ENCODE measurements around the gene RAX. TPM values are rescaled to one million over a fixed set of nuclear protein-coding genes. Genes with fewer than 3 reads are reported as not detected.

The RAX gene
- total and polyA plus RNA-seq, 2 of the 8 experiments (the other 6 are each of a cell fraction or from before 2014, with no cell fraction given) = 0.12 to 0.52 TPM

DNA sequence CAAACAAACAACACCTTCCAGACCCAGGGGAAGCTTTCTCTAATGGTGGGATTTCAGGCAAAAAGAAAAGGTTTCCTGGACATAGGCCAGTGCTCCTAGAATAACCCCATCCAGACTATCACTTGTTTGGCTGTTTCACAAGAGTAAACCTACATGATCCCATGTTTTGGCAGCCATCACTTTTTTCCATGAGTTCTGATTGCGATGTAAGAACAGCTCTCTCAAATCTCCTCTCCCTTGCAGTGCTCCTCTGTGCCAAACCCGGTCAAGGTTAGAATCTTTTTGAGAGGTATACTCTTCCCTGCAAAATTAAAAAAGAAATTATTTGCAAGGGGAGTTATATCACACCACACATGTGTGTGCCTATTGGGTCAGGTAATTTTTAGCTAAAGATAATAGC, 41.4 kb downstream of the RAX start:
- ChIA-PET CTCF (ENCODE audit: partially characterized antibody) (interaction anchor here (0.8 to 3.1 kb wide), 3 partner anchors 11 to 17 kb away, joined by 3 to 19 read pairs (median 9); partner anchors contain the start of gene GRP), POLR2A (ENCODE audit: partially characterized antibody) (interaction anchor here (0.9 kb wide), 1 partner anchor 17 kb away, joined by 3 read pairs; no protein-coding TSS in a partner anchor)
- Histone ChIP-seq H4K91ac (replicated peaks; ENCODE audit: insufficient read length, low read length) (no peak overlapping the region), H3K23me2 (ENCODE audit: low read depth, low read length) (no peaks in the 10 kb centered on the region), H4K5ac (ENCODE audit: insufficient read length, low read depth, low read length) (no peak overlapping the region), H3K4me2 (ENCODE audit: insufficient read depth in 1 of 2, low read depth in 2 of 2, low read length in 2 of 2) (no peak overlapping the region), H3K36me3 (ENCODE audit: control insufficient read depth in 2 of 4, insufficient read depth in 4 of 4, low read length in 3 of 4) (no peaks in the 10 kb centered on the region), H2BK15ac (ENCODE audit: low read length) (no peak overlapping the region), H3K4ac (replicated peaks; ENCODE audit: insufficient read length, low read depth, low read length) (no peak overlapping the region), H3K9ac (replicated peaks in 1 of 4; ENCODE audit: extremely low read depth in 1 of 4, low read depth in 3 of 4, low read length in 3 of 4) (no peak overlapping the region), H2BK12ac (ENCODE audit: low read depth, low read length) (no peak overlapping the region), H4K8ac (ENCODE audit: extremely low read depth, insufficient read depth, low read length) (no peak overlapping the region), H2AK5ac (ENCODE audit: low read depth, low read length) (no peak overlapping the region), H2AFZ (ENCODE audit: low read length) (0 out of 2 replicates have a peak overlapping the region, but pooled peaks have one; percentile 15), H3K27ac (ENCODE audit: low read depth, low read length) (no peak overlapping the region), H2BK5ac (ENCODE audit: low read depth, low read length) (no peak overlapping the region), H3K79me2 (ENCODE audit: control insufficient read depth in 1 of 2, insufficient read depth in 2 of 2, low read length in 2 of 2) (no peaks in the 10 kb centered on the region), H3K56ac (replicated peaks; ENCODE audit: insufficient read length, low read depth, low read length) (no peak overlapping the region), H3K23ac (ENCODE audit: insufficient read length) (no peak overlapping the region), H3K14ac (ENCODE audit: insufficient read length) (no peak overlapping the region), H4K20me1 (replicated peaks in 1 of 2; ENCODE audit: control insufficient read depth in 1 of 2, insufficient read depth in 2 of 2, low read length in 2 of 2) (no peaks in the 10 kb centered on the region), H3K4me1 (replicated peaks in 1 of 4; ENCODE audit: control insufficient read depth in 3 of 4, insufficient read depth in 4 of 4, low read length in 3 of 4) (no peaks in the 10 kb centered on the region), H2BK20ac (ENCODE audit: low read length) (no peak overlapping the region), H3K4me3 (ENCODE audit: extremely low read depth in 1 of 4, insufficient read depth in 2 of 4, low read depth in 3 of 4, low read length in 4 of 4) (no peak overlapping the region), H3K18ac (ENCODE audit: extremely low read depth, low read length) (no peak overlapping the region), H3K79me1 (ENCODE audit: low read depth, low read length) (no peaks in the 10 kb centered on the region), H3K27me3 (replicated peaks in 1 of 4; ENCODE audit: control insufficient read depth in 3 of 4, extremely low read depth in 1 of 4, insufficient read depth in 3 of 4, low read length in 3 of 4) (no peaks in the 10 kb centered on the region; a peak in 2 of 7 replicates), H3K9me3 (ENCODE audit: insufficient read depth in 2 of 2, low read depth in 1 of 2, low read length in 1 of 2) (no peaks in the 10 kb centered on the region), H2BK120ac (replicated peaks; ENCODE audit: low read depth, low read length) (no peak overlapping the region)
- DNase-seq (ENCODE audit: low read depth in 1 of 2, low spot score in 2 of 2) (no peak), FAIRE-seq (no peak)
- WGBS, 2 experiments (ENCODE audit: extremely low coverage in 1 of 2, insufficient coverage in 1 of 2, insufficient read length in 1 of 2, insufficient replicate concordance in 2 of 2, low coverage in 1 of 2, low lambda C conversion rate in 2 of 2, missing lambda C conversion rate in 1 of 2) = 92% methylated on average over 2 of the region's 2 CpGs; no CpG with 5 or more reads in 1 of the 2 experiments
- TF ChIP-seq GABPA (IDR thresholded peaks at IDR 0.05; ENCODE audit: borderline replicate concordance, insufficient read depth, low read length) = no peak
- TF ChIP-seq CBX8 (IDR thresholded peaks at IDR 0.05; ENCODE audit: borderline replicate concordance, low read depth, low read length) = no peak
- TF ChIP-seq ZNF274 (IDR thresholded peaks at IDR 0.05; ENCODE audit: borderline replicate concordance, extremely low read depth, low read length) = no peak
- TF ChIP-seq, protein P1, sequence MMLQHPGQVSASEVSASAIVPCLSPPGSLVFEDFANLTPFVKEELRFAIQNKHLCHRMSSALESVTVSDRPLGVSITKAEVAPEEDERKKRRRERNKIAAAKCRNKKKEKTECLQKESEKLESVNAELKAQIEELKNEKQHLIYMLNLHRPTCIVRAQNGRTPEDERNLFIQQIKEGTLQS (IDR thresholded peaks at IDR 0.05; ENCODE audit: insufficient read depth, low read depth, low read length) = no peak
- no peak for TF ChIP-seq SIN3A (conservative IDR thresholded peaks at IDR 0.05 in 1 of 2, IDR thresholded peaks at IDR 0.05 in 1 of 2; ENCODE audit: low read depth in 1 of 2, low read length in 2 of 2)
- TF ChIP-seq FOSL1 (IDR thresholded peaks at IDR 0.05; ENCODE audit: insufficient read depth, low read depth, low read length) = no peak
- no peak for TF ChIP-seq EZH2 (IDR thresholded peaks at IDR 0.05; ENCODE audit: low read depth, low read length, severe bottlenecking)
- no peak for TF ChIP-seq RXRA (IDR thresholded peaks at IDR 0.05; ENCODE audit: insufficient read depth, low read depth, low read length)
- TF ChIP-seq SIX5 (IDR thresholded peaks at IDR 0.05; ENCODE audit: low read depth, low read length) = no peak
- TF ChIP-seq RFX5 (IDR thresholded peaks at IDR 0.05; ENCODE audit: borderline replicate concordance, low read depth, low read length) = no peak
- TF ChIP-seq BACH1 (IDR thresholded peaks at IDR 0.05; ENCODE audit: low read length) = no peak
- TF ChIP-seq, protein P2, sequence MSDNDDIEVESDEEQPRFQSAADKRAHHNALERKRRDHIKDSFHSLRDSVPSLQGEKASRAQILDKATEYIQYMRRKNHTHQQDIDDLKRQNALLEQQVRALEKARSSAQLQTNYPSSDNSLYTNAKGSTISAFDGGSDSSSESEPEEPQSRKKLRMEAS (IDR thresholded peaks at IDR 0.05) = no peak
- TF ChIP-seq POLR2AphosphoS5 (IDR thresholded peaks at IDR 0.05; ENCODE audit: low read depth, low read length) = no peak
